ENCODE results near the gene KCTD12.

The KCTD12 gene

GRCh38 chr13:76875271-76875815, 10.9 kb downstream of the KCTD12 start:
- TF ChIP-seq REST (IDR thresholded peaks at IDR 0.05; ENCODE audit: insufficient replicate concordance, low read depth): no peak
- TF ChIP-seq, protein P1, sequence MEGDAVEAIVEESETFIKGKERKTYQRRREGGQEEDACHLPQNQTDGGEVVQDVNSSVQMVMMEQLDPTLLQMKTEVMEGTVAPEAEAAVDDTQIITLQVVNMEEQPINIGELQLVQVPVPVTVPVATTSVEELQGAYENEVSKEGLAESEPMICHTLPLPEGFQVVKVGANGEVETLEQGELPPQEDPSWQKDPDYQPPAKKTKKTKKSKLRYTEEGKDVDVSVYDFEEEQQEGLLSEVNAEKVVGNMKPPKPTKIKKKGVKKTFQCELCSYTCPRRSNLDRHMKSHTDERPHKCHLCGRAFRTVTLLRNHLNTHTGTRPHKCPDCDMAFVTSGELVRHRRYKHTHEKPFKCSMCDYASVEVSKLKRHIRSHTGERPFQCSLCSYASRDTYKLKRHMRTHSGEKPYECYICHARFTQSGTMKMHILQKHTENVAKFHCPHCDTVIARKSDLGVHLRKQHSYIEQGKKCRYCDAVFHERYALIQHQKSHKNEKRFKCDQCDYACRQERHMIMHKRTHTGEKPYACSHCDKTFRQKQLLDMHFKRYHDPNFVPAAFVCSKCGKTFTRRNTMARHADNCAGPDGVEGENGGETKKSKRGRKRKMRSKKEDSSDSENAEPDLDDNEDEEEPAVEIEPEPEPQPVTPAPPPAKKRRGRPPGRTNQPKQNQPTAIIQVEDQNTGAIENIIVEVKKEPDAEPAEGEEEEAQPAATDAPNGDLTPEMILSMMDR (IDR thresholded peaks at IDR 0.05; ENCODE audit: insufficient read depth, low read length): no peak
- TF ChIP-seq GABPA (IDR thresholded peaks at IDR 0.05; ENCODE audit: low read depth): no peak
- TF ChIP-seq POLR2AphosphoS5 (IDR thresholded peaks at IDR 0.05; ENCODE audit: low read depth): no peak
- TF ChIP-seq SPI1 (IDR thresholded peaks at IDR 0.05; ENCODE audit: borderline replicate concordance, low read depth): no peak
- DNase-seq (ENCODE audit: low read depth in 1 of 2, low spot score in 1 of 2): no peak
- H3K27me3 ChIP-seq (ENCODE audit: insufficient read depth, poor library complexity, severe bottlenecking): no peaks in the 10 kb centered on the region
- no peak overlapping the region for H3K4me3 ChIP-seq (replicated peaks; ENCODE audit: insufficient read depth, low read length)
- no peak overlapping the region for H3K27ac ChIP-seq (replicated peaks)

GRCh38 chr13:76874479-76874878, 11.7 kb downstream of the KCTD12 start:
- TF ChIP-seq REST (IDR thresholded peaks at IDR 0.05; ENCODE audit: insufficient replicate concordance, low read depth) (no peak), POLR2AphosphoS5 (IDR thresholded peaks at IDR 0.05; ENCODE audit: low read depth) (no peak), GABPA (IDR thresholded peaks at IDR 0.05; ENCODE audit: low read depth) (no peak), SPI1 (IDR thresholded peaks at IDR 0.05; ENCODE audit: borderline replicate concordance, low read depth) (no peak)
- TF ChIP-seq, protein P1 (IDR thresholded peaks at IDR 0.05; ENCODE audit: insufficient read depth, low read length): no peak
- H3K4me3 ChIP-seq (replicated peaks; ENCODE audit: insufficient read depth, low read length): no peak overlapping the region
- no peak for DNase-seq (ENCODE audit: low read depth in 1 of 2, low spot score in 1 of 2)
- H3K27me3 ChIP-seq (ENCODE audit: insufficient read depth, poor library complexity, severe bottlenecking): no peaks in the 10 kb centered on the region
- H3K27ac ChIP-seq (replicated peaks): no peak overlapping the region

DNA sequence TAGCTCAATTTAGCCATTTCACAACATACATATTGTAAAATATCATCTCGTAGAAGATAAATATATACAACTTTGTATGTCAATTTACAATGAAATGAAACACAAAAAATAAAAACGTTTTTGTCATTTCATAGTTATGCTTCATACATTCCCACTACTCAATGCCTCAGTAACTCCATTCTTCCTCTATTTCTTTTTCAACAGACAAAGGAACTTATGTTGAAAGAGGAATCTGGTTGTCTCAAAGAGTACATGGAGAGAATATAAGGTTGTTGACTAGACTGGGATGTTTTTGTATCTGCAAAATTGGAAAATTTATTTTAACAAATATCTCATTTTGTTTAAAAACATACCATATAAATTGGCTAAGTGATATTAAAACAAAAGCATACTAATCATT, 12.8 kb downstream of the KCTD12 start:
- DNase-seq (ENCODE audit: low read depth in 1 of 2, low spot score in 1 of 2): no peak
- H3K27me3 ChIP-seq (ENCODE audit: insufficient read depth, poor library complexity, severe bottlenecking): no peaks in the 10 kb centered on the region
- TF ChIP-seq GABPA (IDR thresholded peaks at IDR 0.05; ENCODE audit: low read depth) (no peak), POLR2AphosphoS5 (IDR thresholded peaks at IDR 0.05; ENCODE audit: low read depth) (no peak), SPI1 (IDR thresholded peaks at IDR 0.05; ENCODE audit: borderline replicate concordance, low read depth) (no peak), REST (IDR thresholded peaks at IDR 0.05; ENCODE audit: insufficient replicate concordance, low read depth) (no peak)
- TF ChIP-seq, protein P1 (IDR thresholded peaks at IDR 0.05; ENCODE audit: insufficient read depth, low read length): no peak
- no peak overlapping the region for H3K4me3 ChIP-seq (replicated peaks; ENCODE audit: insufficient read depth, low read length)
- no peak overlapping the region for H3K27ac ChIP-seq (replicated peaks)

All from HL-60 (cell line).